ES-I3 (cell line): ENCODE results near the gene ENO1.
"Not testable (repeated sequence)": the region's sequence is repeated elsewhere in the genome, so short reads cannot be mapped to it uniquely, and the experiment has no call there.

Experiments
- H3K36me3 ChIP-seq: 2 replicates; pipeline ENCODE4 v1.6.1; 2013; ENCODE audit warnings: mild to moderate bottlenecking, low read length, control low read depth, moderate library complexity; ENCODE audit not compliant: insufficient read depth
- H3K4me1 ChIP-seq: 2 replicates; pipeline ENCODE4 v1.6.1; 2013; ENCODE audit warnings: mild to moderate bottlenecking, control low read depth, low read length; ENCODE audit not compliant: insufficient read depth
- H3K9ac ChIP-seq: 2 replicates; pipeline ENCODE4 v1.6.1; 2013; ENCODE audit warnings: low read depth, mild to moderate bottlenecking, low read length, moderate library complexity
- H3K9me3 ChIP-seq: 2 replicates; pipeline ENCODE4 v1.6.1; 2013; ENCODE audit warnings: mild to moderate bottlenecking, low read length, moderate library complexity; ENCODE audit not compliant: control insufficient read depth, insufficient read depth

ENO1 gene

DNA sequence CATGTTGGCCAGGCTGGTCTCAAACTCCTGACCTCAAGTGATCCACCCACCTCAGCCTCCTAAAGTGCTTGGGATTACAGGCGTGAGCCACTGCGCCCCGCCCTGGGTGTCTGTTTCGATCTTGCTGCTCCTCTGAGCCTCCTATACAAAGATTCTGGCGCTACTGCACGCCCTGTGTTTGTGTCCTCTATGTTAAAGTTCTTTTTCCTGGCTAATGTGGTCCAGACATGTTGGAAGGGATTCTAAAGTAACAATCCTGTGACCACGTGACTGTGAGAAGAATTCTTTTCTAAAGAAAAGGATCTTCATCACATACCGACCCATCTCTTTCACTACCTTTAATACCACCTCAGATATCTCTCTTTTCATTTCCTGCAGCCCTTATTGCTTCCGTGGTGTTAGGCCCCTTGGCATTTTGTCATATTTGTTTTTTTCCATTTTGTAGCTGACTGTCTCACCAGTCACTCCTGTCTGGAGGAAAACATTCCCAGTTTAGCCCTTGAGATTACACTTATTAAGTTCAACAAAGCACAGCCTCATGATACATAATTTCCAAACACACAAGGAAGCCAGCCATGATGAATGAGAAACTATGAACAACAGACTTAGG lies 27.2 kb upstream of the ENO1 start:
- H3K4me1 ChIP-seq, result peaks cover 8% of the 10 kb centered on the region
- H3K9ac ChIP-seq, result no peak overlapping the region
- H3K36me3 ChIP-seq, result no peaks in the 10 kb centered on the region
- H3K9me3 ChIP-seq, result no peaks in the 10 kb centered on the region

DNA sequence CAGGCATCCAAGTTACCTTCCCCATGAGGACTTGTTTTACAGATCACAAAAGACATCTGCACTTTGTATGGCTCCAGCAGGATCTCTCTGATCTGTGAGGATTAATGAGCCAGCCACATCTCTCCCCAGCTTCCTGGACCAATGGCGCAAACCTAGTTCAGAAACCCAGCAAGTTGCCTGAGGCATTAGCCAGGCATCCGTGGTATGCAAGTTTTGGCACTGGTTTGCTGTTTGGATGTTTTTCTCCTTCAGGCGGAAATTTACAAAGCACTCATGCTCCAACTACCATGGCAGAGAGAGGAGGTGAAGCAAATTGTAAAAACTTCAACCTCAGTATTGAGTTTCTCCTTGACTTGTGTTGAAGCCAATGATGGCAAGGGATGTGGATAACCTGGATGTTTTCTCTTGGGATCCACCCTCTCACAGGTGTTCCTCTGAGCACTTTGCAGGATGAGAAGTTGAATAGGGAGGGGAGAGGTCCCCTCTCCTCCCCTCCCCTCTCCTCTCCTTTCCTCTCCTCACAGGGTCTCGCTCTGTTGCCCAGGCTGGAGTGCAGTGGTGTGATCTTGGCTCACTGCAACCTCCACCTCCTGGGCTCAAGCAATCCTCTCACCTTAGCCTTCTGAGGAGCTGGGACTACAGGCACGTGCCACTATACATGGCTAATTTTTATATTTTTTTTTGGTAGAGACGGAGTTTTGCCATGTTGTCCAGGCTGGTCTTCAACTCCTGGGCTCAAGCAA lies 25.6 kb upstream of the ENO1 start:
- H3K9me3 ChIP-seq, result no peaks in the 10 kb centered on the region
- peaks cover 8% of the 10 kb centered on the region for H3K4me1 ChIP-seq
- no peaks in the 10 kb centered on the region for H3K36me3 ChIP-seq
- no peak overlapping the region for H3K9ac ChIP-seq

DNA sequence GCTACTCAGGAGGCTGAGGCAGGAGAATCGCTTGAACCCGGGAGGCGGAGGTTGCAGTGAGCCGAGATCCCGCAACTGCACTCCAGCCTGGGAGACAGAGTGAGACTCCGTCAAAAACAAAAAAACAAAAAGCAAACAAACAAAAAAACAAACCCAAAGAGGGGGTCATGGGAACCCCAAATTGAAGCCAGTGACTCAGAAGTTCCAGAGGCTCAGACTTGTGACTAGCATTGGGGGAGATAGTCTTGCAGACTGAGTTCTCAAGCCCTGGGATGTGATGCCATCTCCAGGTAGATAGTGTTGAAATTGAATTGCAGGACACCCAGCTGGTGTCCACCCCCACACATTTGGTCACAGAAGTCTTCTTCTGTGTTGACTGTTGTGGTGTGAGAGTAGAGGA lies 24.9 kb upstream of the ENO1 start:
- Histone ChIP-seq H3K36me3 (no peaks in the 10 kb centered on the region), H3K9me3 (no peaks in the 10 kb centered on the region), H3K4me1 (peaks cover 8% of the 10 kb centered on the region), H3K9ac (no peak overlapping the region)

DNA sequence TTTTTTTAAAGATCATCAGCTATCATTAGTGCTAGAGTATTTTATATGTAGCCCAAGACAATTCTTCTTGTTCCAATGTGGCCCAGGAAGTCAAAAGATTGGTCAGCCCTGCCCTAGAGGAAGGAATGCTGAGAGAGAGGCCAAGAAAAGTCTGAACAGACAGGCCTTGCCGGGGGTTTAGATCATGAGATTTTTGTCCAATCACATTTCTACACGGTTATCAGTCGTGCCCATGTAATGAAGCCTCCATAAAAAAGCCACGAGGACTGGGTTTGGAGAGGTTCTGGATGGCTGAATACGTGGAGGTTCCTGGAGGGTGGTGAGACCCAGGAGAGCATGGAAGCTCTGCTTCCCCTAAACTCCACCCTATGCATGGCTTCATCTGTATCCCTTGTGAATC lies 24.3 kb upstream of the ENO1 start:
- Histone ChIP-seq H3K9me3 (no peaks in the 10 kb centered on the region), H3K36me3 (no peaks in the 10 kb centered on the region), H3K4me1 (peaks cover 8% of the 10 kb centered on the region), H3K9ac (no peak overlapping the region)

DNA sequence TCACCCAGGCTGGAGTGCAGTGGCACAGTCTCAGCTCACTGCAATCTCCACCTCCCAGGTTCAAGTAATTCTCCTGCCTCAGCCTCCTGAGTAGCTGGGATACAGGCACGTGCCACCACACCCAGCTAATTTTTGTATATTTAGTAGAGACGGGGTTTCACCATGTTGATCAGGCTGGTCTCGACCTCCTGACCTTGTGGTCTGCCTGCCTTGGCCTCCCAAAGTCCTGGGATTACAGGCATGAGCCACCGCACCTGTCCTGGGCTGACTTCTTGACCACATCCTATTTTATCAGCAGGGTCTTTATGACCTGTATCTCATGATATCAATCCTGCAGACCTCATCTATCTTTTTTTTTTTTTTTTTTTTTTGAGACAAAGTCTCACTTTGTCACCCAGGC lies 22.2 kb upstream of the ENO1 start:
- H3K9me3 ChIP-seq, H3K36me3 ChIP-seq, H3K4me1 ChIP-seq, H3K9ac ChIP-seq: not testable (repeated sequence)

DNA sequence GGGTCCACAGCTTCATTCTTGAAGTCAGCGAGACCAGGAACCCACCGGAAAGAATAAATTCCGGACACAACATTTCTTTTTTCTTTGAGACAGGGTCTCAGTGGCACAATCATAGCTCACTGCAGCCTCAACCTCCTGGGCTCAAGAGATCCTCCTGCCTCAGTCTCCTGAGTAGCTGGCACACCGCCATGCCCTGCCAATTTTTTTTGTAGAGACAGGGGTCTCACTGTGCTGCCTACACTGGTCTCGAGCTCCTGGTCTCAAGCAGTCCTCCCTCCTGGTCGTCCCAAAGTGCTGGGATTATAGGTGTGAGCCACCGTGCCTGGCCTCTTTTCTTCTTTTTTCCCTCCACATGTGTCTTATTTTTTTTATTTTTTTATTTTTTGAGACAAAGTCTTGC lies 20.6 kb upstream of the ENO1 start:
- Histone ChIP-seq H3K4me1 (peaks cover 6% of the 10 kb centered on the region), H3K36me3 (no peaks in the 10 kb centered on the region), H3K9ac (no peak overlapping the region), H3K9me3 (no peaks in the 10 kb centered on the region)

DNA sequence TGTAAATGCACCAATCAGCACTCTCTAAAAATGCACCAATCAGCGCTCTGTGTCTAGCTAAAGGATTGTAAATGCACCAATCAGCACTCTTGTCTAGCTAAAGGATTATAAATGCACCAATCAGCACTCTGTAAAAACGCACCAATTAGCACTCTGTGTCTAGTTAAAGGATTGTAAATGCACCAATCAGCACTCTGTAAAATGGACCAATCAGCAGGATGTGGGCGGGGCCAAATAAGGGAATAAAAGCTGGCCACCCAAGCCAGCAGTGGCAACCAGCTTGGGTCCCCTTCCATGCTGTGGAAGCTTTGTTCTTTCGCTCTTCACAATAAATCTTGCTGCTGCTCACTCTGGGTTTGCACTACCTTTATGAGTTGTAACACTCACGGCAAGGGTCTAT lies 19.9 kb upstream of the ENO1 start:
- not testable (repeated sequence) for H3K9me3 ChIP-seq, H3K9ac ChIP-seq, H3K36me3 ChIP-seq, H3K4me1 ChIP-seq

DNA sequence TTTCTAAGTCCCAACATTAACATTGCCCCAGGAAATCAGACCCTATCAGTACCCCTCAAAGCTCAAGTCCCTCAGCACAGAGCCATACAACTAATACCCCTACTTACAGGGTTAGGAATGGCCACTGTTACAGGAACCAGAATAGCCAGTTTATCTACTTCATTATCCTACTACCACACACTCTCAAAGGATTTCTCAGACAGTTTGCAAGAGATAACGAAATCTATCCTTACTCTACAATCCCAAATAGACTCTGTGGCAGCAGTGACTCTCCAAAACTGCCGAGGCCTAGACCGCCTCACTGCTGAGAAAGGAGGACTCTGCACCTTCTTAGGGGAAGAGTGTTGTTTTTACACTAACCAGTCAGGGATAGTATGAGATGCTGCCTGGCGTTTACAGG lies 19.0 kb upstream of the ENO1 start:
- not testable (repeated sequence) for H3K36me3 ChIP-seq, H3K9me3 ChIP-seq, H3K9ac ChIP-seq, H3K4me1 ChIP-seq

DNA sequence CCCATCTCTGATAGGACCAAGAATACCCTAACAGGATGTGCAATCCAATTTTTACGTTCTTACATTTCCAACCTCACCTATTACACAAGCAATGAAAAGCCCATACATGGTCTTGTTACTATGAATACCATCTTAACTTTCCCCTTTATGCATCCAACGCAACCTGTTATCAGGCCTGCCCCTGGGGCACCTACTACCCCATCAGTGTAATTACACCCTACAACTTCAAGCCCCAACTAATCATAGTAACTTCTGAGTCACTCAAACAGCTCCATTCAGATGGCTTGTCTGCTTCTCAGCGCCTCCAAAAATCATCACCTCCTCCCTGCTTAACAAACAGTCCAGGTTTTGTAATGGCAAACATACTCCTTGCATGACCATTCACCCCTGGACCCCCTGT lies 18.3 kb upstream of the ENO1 start:
- H3K36me3 ChIP-seq, H3K9ac ChIP-seq, H3K9me3 ChIP-seq, H3K4me1 ChIP-seq: not testable (repeated sequence)

DNA sequence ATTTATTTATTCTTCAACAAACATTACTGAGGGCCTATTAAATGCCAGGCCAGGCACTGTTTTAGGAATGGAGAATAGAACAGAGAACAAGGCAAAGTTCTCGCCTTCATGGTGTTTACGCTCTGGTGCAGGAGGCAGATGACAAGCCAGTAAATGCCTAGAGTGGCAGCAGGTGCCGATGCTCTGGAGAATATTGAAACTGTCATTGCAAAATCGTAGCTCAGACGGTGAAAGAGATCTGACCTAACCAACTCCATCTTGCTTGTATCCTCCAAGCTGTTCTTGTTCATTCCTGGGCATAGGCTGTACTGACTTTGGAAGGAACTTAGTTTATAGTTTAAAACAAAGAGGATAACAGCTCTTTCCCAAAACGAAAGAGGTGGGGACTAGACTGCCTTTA lies 13.5 kb upstream of the ENO1 start:
- Histone ChIP-seq H3K9me3 (no peaks in the 10 kb centered on the region), H3K4me1 (no peaks in the 10 kb centered on the region), H3K36me3 (no peaks in the 10 kb centered on the region)

DNA sequence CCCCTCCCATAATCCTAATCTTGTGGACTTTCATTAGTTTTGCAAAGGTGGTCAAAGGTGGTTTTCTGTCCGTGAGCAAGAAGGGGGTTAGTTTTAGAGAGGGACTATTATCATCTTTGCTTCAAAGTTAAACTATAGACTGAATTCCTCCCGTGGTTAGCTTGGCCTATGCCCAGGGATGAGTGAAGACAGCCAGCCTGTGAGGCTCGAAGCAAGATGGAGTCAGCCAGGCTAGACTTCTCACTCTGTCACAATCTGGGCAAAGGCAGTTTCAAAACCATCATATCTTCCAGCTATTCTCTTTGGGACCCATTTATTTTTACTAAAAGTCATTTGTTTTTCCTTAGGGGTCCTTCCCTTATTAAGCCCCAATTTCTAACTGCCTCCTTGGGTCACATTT lies 12.9 kb upstream of the ENO1 start:
- no peak overlapping the region for H3K9ac ChIP-seq
- no peaks in the 10 kb centered on the region for H3K4me1 ChIP-seq
- H3K36me3 ChIP-seq, result no peaks in the 10 kb centered on the region
- H3K9me3 ChIP-seq, result no peaks in the 10 kb centered on the region

More for the DNA sequence above, 13.5 kb upstream of the ENO1 start:
- H3K9ac ChIP-seq, result no peak overlapping the region

DNA sequence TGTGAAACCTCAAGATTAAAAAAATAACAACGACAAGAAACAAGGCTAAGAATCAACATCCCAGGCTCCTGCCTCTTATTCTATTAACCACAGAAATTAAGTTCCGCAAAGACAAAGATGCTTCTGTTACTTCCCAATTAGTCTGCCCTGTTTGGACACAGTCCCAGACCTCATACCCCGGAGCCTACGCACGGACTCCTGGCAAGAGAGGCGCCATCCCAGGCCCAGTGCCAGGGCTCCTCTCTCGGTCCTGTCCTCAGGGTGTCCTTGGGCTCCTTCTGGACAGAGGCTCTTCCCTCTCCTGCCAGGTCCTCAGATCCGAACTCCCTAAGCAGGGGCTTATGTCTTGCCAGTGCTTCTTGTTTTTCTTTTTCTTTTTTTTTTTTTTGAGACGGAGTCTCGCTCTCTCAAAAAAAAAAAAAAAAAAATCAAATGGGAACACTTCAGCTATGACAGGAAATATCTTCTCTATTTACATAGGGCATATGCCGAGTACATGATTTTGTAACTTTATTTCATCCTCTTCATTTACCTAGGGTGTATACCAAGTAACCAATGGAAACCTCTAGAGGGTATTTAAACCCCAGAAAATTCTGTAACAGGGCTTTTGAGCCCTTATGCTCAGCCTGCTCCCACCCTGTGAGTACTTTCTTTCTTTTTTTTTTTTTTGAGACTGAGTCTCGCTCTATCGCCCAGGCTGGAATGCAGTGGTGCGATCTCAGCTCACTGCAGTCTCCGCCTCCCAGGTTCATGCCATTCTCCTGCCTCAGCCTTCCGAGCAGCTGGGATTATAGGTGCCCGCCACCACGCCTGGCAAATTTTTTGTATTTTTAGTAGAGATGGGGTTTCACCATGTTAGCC lies 11.7 kb upstream of the ENO1 start:
- Histone ChIP-seq H3K9me3 (no peaks in the 10 kb centered on the region), H3K4me1 (no peaks in the 10 kb centered on the region), H3K9ac (no peak overlapping the region), H3K36me3 (no peaks in the 10 kb centered on the region)

DNA sequence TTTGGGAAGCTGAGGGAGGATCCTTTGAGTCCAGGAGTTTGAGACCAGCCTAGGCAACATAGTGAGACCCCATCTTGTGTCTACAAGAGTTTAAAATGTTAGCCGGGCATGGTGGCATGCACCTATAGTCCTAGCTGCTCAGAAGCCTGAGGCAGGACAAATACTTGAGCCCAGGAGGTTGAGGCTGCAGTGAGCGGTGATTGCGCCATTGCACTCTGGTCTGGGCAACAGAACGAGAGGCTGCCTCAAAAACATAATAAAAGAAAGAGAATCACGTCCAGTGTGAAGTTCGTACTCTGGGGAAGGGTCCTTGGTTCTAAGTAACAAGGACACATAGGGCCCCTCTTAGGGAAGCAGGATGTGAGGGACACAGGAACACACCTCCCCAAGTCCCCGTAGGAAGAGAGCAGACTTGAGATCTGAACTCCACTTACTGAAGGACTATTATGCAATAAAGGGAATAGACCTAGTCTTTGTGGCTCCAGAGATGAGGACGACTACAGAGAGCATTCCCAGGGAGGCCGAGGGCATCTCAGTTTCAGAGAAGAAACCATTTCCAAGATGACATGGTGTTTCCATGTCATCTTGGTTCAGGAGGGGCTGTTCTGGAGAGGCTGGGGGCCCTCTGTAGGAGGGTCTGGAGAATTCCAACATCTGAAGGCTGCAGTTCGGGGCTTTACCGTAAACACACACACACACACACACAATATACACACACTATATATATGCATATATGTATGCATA lies 10.8 kb upstream of the ENO1 start:
- no peaks in the 10 kb centered on the region for H3K36me3 ChIP-seq
- no peaks in the 10 kb centered on the region for H3K4me1 ChIP-seq
- H3K9ac ChIP-seq, result no peak overlapping the region
- no peaks in the 10 kb centered on the region for H3K9me3 ChIP-seq

DNA sequence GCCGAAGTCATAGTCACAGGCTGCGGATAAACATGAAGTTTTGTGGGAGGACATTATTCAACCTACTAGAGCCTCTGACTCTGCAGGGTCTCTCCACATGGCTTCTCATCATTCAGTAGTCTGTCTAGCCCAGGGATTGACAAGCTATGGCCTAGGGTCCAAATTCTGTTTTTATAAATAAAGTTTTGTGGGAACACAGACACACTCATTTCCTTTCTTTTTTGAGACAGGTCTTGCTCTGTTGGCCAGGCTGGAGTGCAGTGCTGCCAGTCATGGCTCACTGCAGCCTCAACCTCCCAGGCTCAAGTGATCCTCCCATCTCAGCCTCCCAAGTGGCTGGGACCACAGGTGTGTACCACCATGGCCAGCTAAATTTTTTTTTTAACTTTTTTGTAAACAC lies 8.1 kb upstream of the ENO1 start:
- Histone ChIP-seq H3K9ac (no peak overlapping the region), H3K4me1 (0 out of 2 replicates have a peak, but pooled peaks cover 5% of the 10 kb centered on the region), H3K36me3 (no peaks in the 10 kb centered on the region), H3K9me3 (no peaks in the 10 kb centered on the region)
